A673 (cell line): Measurements from ENCODE around the gene CBX8.

Experiments
- CTCF ChIP-seq: fragments of 300-800, 200-600 bp; sonication (generic); conservative IDR thresholded peaks from 2 replicates; pipeline ENCODE4 v1.5.1; 2017; ENCODE audit warnings: low read depth, mild to moderate bottlenecking, antibody characterized with exemption, low read length, moderate library complexity, mixed read lengths
- EZH2 ChIP-seq: fragments of 200-600 bp; sonication (generic); IDR thresholded peaks from 2 replicates; pipeline ENCODE4 v1.6.1; 2017; ENCODE audit warnings: borderline replicate concordance, low read depth, mild to moderate bottlenecking, mixed read lengths, antibody characterized with exemption, low read length; ENCODE audit not compliant: poor library complexity, severe bottlenecking

- TF ChIP-seq CTCF (peak; percentile 68), EZH2 (no peak)
These were observed 48.2 kb upstream of the CBX8 start for GRCh38 chr17:79844869-79845600.
